Measurements from ENCODE around the gene AGRN. TPM values are rescaled to one million over a fixed set of nuclear protein-coding genes. Genes with fewer than 3 reads are reported as not detected.
A peak's percentile ranks its signal among the peaks of the same experiment; 100 is the strongest.

Gene AGRN
- total RNA-seq, 3 donors from 2014 or later (not counting 1 experiment from before 2014, with no cell fraction given), result 4.1 to 5.0 (median 4.6) TPM

- no peaks in the 10 kb centered on the region for H3K9me3 ChIP-seq (ENCODE audit: control insufficient read depth, insufficient read depth, low read length)
- no peaks in the 10 kb centered on the region for H3K36me3 ChIP-seq (ENCODE audit: control insufficient read depth, insufficient read depth, low read length)
- Mint-ChIP-seq H3K36me3 (no peaks in the 10 kb centered on the region), H3K27ac (no peak overlapping the region), H3K9me3 (no peaks in the 10 kb centered on the region), H3K4me3 (no peak overlapping the region), H3K27me3 (ENCODE audit: low read depth in 2 of 2) (peaks cover 15 to 24% of the 10 kb centered on the region in 2 donors), H3K4me1 (peaks cover 0 to 26% of the 10 kb centered on the region in 2 donors)
- no peak for DNase-seq
- intact Hi-C loops (cut with micrococcal nuclease), result no loop called here
- ATAC-seq, result no peak
- no peak overlapping the region for H3K4me3 ChIP-seq (ENCODE audit: low read length)
- TF ChIP-seq CTCF (IDR thresholded peaks at IDR 0.05), result no peak
- H3K27me3 ChIP-seq (ENCODE audit: control insufficient read depth, insufficient read depth, low read length), result peaks cover 22% of the 10 kb centered on the region
- WGBS (ENCODE audit: insufficient coverage), result 84% methylated on average over 30 of the region's 30 CpGs
- no peak overlapping the region for H3K27ac ChIP-seq (ENCODE audit: low read length)
- H3K4me1 ChIP-seq (ENCODE audit: control insufficient read depth, insufficient read depth, low read length), result peaks cover 38% of the 10 kb centered on the region
These were observed 17.7 kb downstream of the AGRN start for GRCh38 chr1:1037366-1038327.

DNA sequence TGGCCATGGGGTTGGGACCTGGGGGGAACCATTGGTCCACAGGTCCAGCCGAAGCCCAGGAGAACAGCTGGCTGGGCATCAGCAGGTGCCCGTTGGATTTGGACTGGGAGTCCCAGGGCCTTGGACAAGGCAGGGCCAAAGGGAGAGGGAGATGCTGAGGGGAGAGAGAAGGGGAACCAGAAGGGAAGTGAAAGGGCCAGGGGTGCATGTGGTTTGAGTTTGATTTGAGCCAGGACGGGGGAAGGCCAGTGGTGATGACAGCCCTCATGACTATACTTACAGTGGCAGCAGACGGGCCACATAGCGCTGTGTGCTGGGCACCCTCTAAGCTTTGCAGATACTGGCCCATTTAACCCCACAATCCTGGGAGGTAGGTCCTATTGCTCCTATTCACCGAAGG, 18.8 kb downstream of the AGRN start:
- Histone ChIP-seq H3K9me3 (ENCODE audit: control insufficient read depth, insufficient read depth, low read length) (no peaks in the 10 kb centered on the region), H3K4me3 (ENCODE audit: low read length) (no peak overlapping the region), H3K4me1 (ENCODE audit: control insufficient read depth, insufficient read depth, low read length) (peaks cover 33% of the 10 kb centered on the region), H3K27me3 (ENCODE audit: control insufficient read depth, insufficient read depth, low read length) (peaks cover 18% of the 10 kb centered on the region), H3K36me3 (ENCODE audit: control insufficient read depth, insufficient read depth, low read length) (no peaks in the 10 kb centered on the region), H3K27ac (ENCODE audit: low read length) (no peak overlapping the region)
- 59% methylated on average over 6 of the region's 6 CpGs for WGBS (ENCODE audit: insufficient coverage)
- no peak for TF ChIP-seq CTCF (IDR thresholded peaks at IDR 0.05)
- peak overlapping the region in 1 of 2 donors; percentile 11 for H3K27ac Mint-ChIP-seq
- peaks cover 0 to 25% of the 10 kb centered on the region in 2 donors for H3K4me1 Mint-ChIP-seq
- H3K4me3 Mint-ChIP-seq, result no peak overlapping the region
- H3K36me3 Mint-ChIP-seq, result no peaks in the 10 kb centered on the region
- intact Hi-C loops (cut with micrococcal nuclease), result no loop called here
- no peak for DNase-seq
- no peak for ATAC-seq
- peaks cover 15 to 21% of the 10 kb centered on the region in 2 donors for H3K27me3 Mint-ChIP-seq (ENCODE audit: low read depth in 2 of 2)
- no peaks in the 10 kb centered on the region for H3K9me3 Mint-ChIP-seq

- ATAC-seq, result no peak
These were observed 19.4 kb downstream of the AGRN start for GRCh38 chr1:1039145-1039910.

More at GRCh38 chr1:1039145-1039910, 19.4 kb downstream of the AGRN start:
- peaks cover 0 to 25% of the 10 kb centered on the region in 2 donors for H3K4me1 Mint-ChIP-seq
- Histone ChIP-seq H3K27me3 (ENCODE audit: control insufficient read depth, insufficient read depth, low read length) (peaks cover 14% of the 10 kb centered on the region), H3K27ac (ENCODE audit: low read length) (no peak overlapping the region), H3K9me3 (ENCODE audit: control insufficient read depth, insufficient read depth, low read length) (no peaks in the 10 kb centered on the region), H3K4me3 (ENCODE audit: low read length) (no peak overlapping the region), H3K36me3 (ENCODE audit: control insufficient read depth, insufficient read depth, low read length) (no peaks in the 10 kb centered on the region), H3K4me1 (ENCODE audit: control insufficient read depth, insufficient read depth, low read length) (peaks cover 30% of the 10 kb centered on the region)
- no peaks in the 10 kb centered on the region for H3K36me3 Mint-ChIP-seq
- no peaks in the 10 kb centered on the region for H3K9me3 Mint-ChIP-seq
- no peak for TF ChIP-seq CTCF (IDR thresholded peaks at IDR 0.05)
- WGBS (ENCODE audit: insufficient coverage), result 6% methylated on average over 15 of the region's 17 CpGs
- H3K27ac Mint-ChIP-seq, result peak overlapping the region in 1 of 2 donors; percentile 78
- H3K27me3 Mint-ChIP-seq (ENCODE audit: low read depth in 2 of 2), result peaks cover 15 to 19% of the 10 kb centered on the region in 2 donors
- intact Hi-C loops (cut with micrococcal nuclease), result no loop called here
- DNase-seq, result no peak
- H3K4me3 Mint-ChIP-seq, result peak overlapping the region; percentile 79
